ENCODE measurements around the gene TMEM121B.
A peak's percentile ranks its signal among the peaks of the same experiment; 100 is the strongest.

TMEM121B gene

DNA sequence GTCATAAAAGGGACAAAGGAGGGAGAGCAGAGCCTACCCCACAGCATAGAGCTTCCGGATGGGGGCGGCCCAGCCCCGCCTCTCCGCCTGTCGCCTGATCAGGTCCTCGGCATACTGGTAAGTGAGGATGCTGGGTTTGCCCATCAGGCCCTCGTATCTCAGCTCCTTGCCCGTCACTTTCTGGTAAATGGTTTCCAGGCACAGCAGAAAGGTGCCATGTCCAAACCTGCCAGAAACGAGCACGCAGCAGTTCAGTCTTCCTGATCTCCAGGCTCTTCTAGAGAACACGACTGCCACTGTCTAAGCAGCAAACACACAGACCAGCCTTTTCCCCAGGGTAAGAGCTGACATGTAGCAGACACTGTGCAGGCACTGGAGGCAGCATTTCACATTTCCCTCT, 17.4 kb upstream of the TMEM121B start:
- no peak for DNase-seq (ENCODE audit: low read depth in 3 of 3)

DNA sequence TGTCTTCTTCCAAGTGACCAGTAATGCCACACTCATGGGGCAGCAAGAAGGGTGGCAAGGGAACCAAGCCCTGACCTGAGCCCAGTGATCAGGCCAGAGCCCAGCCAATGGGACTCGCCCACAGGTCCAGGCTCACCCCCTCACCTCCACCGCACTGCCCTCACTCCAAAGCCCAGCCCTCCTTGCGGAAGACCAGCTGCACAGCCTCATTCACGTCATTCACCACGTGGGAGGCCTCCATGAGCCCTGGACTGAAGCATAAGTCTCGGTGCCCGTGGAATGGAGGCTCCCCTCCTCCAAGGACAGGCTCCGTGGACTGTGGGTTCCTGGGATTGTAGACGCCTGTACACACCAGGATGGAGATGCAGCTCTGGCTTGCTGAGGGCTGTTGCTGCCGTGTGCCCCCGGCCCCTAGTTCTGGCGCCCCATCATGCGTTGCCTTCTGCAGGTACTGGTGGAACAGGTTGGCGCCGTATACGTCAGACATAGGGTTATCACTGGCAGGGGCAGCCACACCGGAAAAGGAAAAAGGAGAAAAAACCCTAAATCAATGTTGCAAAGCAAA, 16.8 kb upstream of the TMEM121B start:
- no peak for DNase-seq (ENCODE audit: low read depth in 3 of 3)

DNA sequence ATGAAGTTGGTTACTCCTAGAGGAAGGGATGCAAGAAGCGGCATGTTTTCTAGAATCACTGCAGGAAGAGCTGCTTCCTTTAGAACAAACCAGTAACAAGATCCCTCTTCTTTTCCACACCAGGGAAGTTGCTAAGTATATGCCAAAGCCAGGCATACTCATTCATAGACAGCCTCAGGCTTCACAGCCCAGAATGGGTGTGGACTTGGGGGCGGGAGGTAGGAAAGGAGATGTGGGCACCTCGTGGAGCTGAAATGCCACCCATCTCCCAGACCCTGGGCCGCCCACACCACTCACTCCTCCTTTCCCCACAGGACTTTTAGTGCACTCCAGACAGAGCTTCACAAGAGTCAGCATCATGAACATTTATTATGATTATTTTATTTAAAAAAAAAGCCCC, 16.0 kb upstream of the TMEM121B start:
- DNase-seq (ENCODE audit: low read depth in 3 of 3), result no peak

GRCh38 chr22:17135153-17135760, 14.1 kb upstream of the TMEM121B start:
- no peak for DNase-seq (ENCODE audit: low read depth in 3 of 3)

DNA sequence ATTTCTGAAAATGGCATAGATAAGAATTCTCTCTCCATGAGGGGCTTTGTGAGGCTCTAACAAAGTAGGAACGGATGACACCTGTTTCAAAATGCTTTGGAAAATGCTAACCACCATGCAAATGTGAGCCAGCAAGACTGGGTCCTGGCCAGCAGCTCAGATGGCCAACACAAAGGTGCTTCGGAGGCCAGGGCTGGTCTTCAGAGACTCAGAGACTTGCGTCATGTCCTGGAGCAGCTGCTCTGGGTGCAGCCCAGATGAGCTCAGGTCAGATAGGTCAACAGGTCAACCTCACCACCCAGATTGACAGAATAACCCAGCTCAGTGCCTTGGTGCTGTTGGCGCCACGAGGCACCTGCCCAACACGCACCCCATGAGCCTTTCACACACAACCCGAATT, 12.0 kb upstream of the TMEM121B start:
- DNase-seq (ENCODE audit: low read depth in 3 of 3), result no peak

- DNase-seq (ENCODE audit: low read depth in 3 of 3), result no peak
Measured at GRCh38 chr22:17132112-17132511, 11.0 kb upstream of the TMEM121B start.

DNA sequence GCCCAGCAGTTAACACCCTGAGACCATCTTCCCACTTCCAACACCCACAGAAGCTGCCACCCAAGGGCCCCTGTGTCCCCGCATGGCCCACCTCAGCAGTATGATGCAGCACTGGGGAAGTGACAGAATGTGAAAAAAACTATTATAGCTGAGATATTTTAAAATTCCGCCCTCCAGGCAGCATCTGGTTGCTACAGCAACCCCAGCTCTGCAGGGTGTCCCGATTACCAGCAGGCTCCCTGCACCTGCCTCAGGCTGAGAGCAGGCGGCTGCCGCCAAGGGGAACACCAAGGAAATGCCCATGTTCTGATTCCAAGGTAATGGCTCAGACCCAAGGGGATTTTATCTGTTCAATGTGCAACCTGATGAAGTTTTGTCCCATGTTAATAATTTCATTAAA, 10.5 kb upstream of the TMEM121B start:
- DNase-seq (ENCODE audit: low read depth in 3 of 3), result no peak

- DNase-seq (ENCODE audit: low read depth in 3 of 3), result no peak
Measured at GRCh38 chr22:17130199-17130598, 9.0 kb upstream of the TMEM121B start.

DNA sequence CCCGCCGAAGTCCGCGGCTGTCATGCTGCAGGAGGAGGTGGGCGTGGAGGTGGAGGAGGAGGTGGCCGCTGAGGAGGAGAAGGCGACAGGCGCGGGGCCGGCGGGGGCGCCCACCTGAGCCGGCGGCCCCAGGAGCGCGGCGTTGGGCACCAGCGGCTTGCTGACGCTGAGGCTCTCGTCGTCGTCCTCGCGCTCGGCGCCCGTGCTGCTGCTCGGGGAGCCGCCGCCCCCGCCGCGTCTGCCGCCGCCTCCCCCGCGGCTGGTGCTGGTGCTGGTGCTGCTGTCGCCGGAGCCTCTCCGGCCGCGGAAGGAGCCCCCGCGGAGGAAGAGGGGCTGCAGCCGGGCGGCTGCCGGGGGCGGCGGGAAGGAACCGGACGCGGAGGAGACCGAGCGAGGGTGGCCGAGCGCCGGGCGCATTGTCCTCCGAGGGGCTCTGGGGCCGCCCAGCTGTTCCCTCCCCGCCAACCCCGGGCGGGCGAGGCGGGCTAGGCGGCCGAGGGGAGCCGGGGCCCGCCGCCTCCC, 388 bp downstream of the TMEM121B start:
- DNase-seq (ENCODE audit: low read depth in 3 of 3), result peak in 2 of 3 experiments; percentile 14 to 26

GRCh38 chr22:17120281-17120680, 879 bp downstream of the TMEM121B start:
- DNase-seq (ENCODE audit: low read depth in 3 of 3), result peak in 1 of 3 experiments; percentile 29

- DNase-seq (ENCODE audit: low read depth in 3 of 3), result no peak
Measured at GRCh38 chr22:17119481-17120202, 1.5 kb downstream of the TMEM121B start.

DNA sequence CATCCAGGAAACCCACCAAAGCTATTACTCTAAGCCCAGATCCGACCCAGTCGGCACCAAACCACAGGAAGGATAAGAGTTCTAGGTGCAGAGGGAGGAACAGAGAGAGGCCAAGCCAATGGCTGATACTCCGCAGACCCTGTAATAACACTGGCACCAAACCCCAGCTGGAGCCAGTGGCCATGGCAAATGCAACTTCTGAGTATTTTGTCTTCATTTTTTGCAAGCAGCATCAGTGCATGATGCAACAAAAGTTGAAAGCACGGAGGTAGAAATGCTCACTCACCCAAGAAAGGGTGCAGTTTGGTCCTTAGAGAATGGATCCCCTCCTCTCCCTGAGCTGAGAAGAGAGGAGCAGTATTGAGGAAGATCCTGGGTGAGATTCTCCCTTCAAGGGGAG, 2.8 kb downstream of the TMEM121B start:
- no peak for DNase-seq (ENCODE audit: low read depth in 3 of 3)

DNA sequence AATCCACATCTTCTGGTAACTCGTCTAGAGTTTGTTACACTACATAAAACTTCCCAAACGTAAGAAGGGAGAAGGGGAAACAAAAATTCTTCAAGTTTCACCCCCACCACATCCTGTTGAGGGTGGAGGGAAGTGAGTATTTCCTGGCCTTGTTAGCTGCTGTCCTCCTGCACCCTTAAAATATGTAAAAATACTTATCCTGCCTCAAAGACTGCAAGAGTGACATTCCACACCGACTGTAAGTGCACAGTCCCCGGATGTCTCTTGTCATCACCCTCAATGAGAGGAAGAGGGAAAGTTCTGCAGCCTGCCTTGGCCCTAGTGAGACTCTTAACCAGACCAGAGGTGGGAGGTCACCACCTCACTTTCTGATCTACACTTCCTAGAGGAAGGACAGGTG, 3.3 kb downstream of the TMEM121B start:
- no peak for DNase-seq (ENCODE audit: low read depth in 3 of 3)

- DNase-seq (ENCODE audit: low read depth in 3 of 3), result no peak
Measured at GRCh38 chr22:17117400-17117799, 3.8 kb downstream of the TMEM121B start.

DNA sequence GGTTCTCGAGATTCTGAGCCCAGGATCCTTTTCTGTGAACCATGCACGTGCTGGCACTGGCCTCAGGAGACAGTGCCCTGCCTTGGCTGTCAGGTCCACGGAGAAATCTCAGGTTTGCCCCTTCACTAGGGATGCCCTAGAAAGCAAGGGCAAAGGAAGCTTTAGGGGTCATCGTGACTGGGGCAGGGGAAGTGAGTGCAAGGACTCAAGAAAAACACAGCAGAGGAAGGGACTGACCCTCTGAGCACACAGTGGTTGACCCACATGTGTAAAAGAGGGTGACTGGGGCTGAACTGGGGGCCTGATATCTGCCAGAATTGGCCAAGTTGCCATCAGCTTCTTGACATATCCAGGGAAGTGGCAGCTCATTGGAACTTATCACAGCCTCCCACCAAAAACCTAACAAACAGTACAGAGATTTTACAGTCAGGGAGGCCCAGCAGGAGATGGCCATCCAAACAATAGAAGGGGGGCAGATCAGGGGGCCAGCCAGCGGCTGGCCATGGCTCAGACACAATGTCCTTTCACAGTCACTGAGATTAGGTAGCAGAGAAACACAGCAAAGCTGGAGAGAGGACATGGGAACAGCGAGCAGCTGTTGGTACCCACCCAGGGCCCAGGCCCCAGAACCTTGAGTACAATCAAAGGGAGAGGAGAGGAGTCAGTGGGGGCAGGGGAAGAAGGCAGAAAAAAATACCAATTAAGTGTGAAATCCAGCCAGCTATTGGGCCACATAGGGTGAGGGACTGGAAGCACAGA, 4.4 kb downstream of the TMEM121B start:
- no peak for DNase-seq (ENCODE audit: low read depth in 3 of 3)

- no peak for DNase-seq (ENCODE audit: low read depth in 3 of 3)
Measured at GRCh38 chr22:17115945-17116565, 5.1 kb downstream of the TMEM121B start.

DNA sequence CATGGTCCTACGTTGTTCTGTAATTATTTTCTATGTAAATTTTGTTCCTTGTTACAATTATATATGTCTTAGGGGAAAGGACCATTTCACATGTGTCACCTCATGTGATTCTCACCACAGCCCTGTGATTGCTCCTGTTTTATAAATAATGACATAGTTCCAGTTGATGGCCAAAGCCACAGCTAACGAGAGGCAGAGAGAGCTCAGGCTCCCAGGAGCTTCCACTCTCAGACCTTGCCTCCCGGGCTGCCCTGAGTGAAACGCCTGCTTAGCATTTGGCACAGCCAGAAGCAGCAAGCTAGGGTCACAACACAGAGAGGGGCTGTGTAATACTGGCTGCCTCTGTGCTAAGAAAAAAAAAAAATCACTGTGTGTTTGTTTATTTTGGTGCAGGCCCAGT, 5.9 kb downstream of the TMEM121B start:
- no peak for DNase-seq (ENCODE audit: low read depth in 3 of 3)

GRCh38 chr22:17114898-17115235, 6.3 kb downstream of the TMEM121B start:
- no peak for DNase-seq (ENCODE audit: low read depth in 3 of 3)

DNA sequence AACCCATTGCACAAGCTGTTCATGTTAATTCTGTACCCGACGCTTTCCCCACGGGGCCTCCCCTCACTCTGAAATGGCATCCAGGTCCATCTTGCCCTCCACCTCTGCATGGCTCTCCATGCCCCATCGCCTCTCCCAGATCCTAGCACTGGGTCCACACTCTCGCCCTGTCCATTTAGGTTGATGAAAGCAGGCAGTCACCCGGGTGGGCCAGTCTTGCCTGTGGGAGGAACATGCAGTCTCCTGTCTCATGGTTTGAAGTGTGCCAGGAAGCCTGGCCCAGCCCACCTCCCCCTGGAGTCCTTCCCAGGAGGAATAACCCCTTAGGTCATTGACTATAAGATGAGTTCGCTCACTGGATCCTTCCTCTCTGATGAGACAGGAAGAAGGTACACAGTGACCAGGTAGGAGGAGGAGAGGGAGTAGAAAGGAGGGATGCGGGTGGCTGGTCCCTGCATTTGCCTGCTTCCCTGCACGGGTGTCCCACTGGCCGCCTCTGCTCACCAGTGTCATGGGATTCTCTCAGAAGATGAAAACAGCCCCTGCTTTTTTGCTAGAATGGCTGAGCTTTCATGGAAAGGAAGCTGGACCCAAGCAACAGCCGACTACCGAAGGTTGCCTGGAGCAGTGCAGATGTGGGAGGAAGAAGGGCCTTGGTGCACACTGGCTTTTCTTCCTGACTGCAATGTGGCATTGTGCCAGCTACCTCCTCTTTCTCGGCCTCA, 6.8 kb downstream of the TMEM121B start:
- DNase-seq (ENCODE audit: low read depth in 3 of 3), result no peak

GRCh38 chr22:17113600-17113999, 7.6 kb downstream of the TMEM121B start:
- no peak for DNase-seq (ENCODE audit: low read depth in 3 of 3)

GRCh38 chr22:17112491-17113042, 8.6 kb downstream of the TMEM121B start:
- DNase-seq (ENCODE audit: low read depth in 3 of 3), result no peak

All from stimulated activated CD4-positive, alpha-beta T cell treated with anti-CD3 and anti-CD28 coated beads, TNF-alpha, amount 100 ng/mL, for 4 hours (primary cell).